HG03521 (cell line): ENCODE data around the gene PCSK5.
"Not testable (repeated sequence)": the region's sequence is repeated elsewhere in the genome, so short reads cannot be mapped to it uniquely, and the experiment has no call there.

Experiments
- ATAC-seq: cut with Tn5 transposase; IDR thresholded peaks from one replicate; pipeline ENCODE4 v1.9.1; 2021; ENCODE audit warnings: mild to moderate bottlenecking, moderate library complexity; ENCODE audit not compliant: unreplicated experiment

Gene PCSK5

GRCh38 chr9:75889577-75889976 lies 896 bp upstream of the PCSK5 start:
- ATAC-seq, result no peak

- ATAC-seq, result peak; percentile 8
Measured at GRCh38 chr9:75889977-75890471, 449 bp upstream of the PCSK5 start.

- ATAC-seq, result no peak
Measured at GRCh38 chr9:75891277-75891741, 836 bp downstream of the PCSK5 start.

GRCh38 chr9:75891771-75892215 lies 1.3 kb downstream of the PCSK5 start:
- ATAC-seq, result no peak

GRCh38 chr9:75892216-75892911 lies 1.9 kb downstream of the PCSK5 start:
- ATAC-seq, result no peak

- ATAC-seq, result no peak
Measured at GRCh38 chr9:75893106-75893505, 2.6 kb downstream of the PCSK5 start.

GRCh38 chr9:75894566-75894965 lies 4.1 kb downstream of the PCSK5 start:
- ATAC-seq, result no peak

- ATAC-seq, result no peak
Measured at GRCh38 chr9:75895112-75895511, 4.6 kb downstream of the PCSK5 start.

GRCh38 chr9:75896193-75896592 lies 5.7 kb downstream of the PCSK5 start:
- no peak for ATAC-seq

GRCh38 chr9:75900893-75901524 lies 10.5 kb downstream of the PCSK5 start:
- not testable (repeated sequence) for ATAC-seq

GRCh38 chr9:75903785-75904360 lies 13.4 kb downstream of the PCSK5 start:
- ATAC-seq, result no peak

GRCh38 chr9:75904364-75904763 lies 13.9 kb downstream of the PCSK5 start:
- ATAC-seq, result no peak

GRCh38 chr9:75906531-75906930 lies 16.1 kb downstream of the PCSK5 start:
- no peak for ATAC-seq

GRCh38 chr9:75907329-75907728 lies 16.9 kb downstream of the PCSK5 start:
- no peak for ATAC-seq

- no peak for ATAC-seq
Measured at GRCh38 chr9:75907923-75908322, 17.4 kb downstream of the PCSK5 start.

- ATAC-seq, result no peak
Measured at GRCh38 chr9:75909776-75910175, 19.3 kb downstream of the PCSK5 start.

GRCh38 chr9:75910731-75911130 lies 20.3 kb downstream of the PCSK5 start:
- no peak for ATAC-seq

GRCh38 chr9:75911390-75911789 lies 20.9 kb downstream of the PCSK5 start:
- ATAC-seq, result no peak

GRCh38 chr9:75912951-75913350 lies 22.5 kb downstream of the PCSK5 start:
- no peak for ATAC-seq

GRCh38 chr9:75914002-75914401 lies 23.5 kb downstream of the PCSK5 start:
- ATAC-seq, result no peak

- ATAC-seq, result no peak
Measured at GRCh38 chr9:75914883-75915452, 24.5 kb downstream of the PCSK5 start.

- no peak for ATAC-seq
Measured at GRCh38 chr9:75918154-75918553, 27.7 kb downstream of the PCSK5 start.
